ENCODE results near the gene MYO5C.
"Not testable (repeated sequence)": the region's sequence is repeated elsewhere in the genome, so short reads cannot be mapped to it uniquely, and the experiment has no call there.

Gene MYO5C

GRCh38 chr15:52303093-52303772 lies 7.6 kb upstream of the MYO5C start:
- DNase-seq: no peak

- DNase-seq: no peak
Observed at GRCh38 chr15:52301265-52301847, 5.8 kb upstream of the MYO5C start.

GRCh38 chr15:52294881-52295420 lies 653 bp downstream of the MYO5C start:
- DNase-seq: no peak

- no peak for DNase-seq
Observed at GRCh38 chr15:52292780-52293392, 2.7 kb downstream of the MYO5C start.

GRCh38 chr15:52291204-52291603 lies 4.4 kb downstream of the MYO5C start:
- DNase-seq: no peak

- DNase-seq: no peak
Observed at GRCh38 chr15:52290800-52291199, 4.8 kb downstream of the MYO5C start.

- DNase-seq: no peak
Observed at GRCh38 chr15:52290329-52290728, 5.3 kb downstream of the MYO5C start.

GRCh38 chr15:52289629-52290081 lies 5.9 kb downstream of the MYO5C start:
- DNase-seq: no peak

- DNase-seq: no peak
Observed at GRCh38 chr15:52288986-52289385, 6.6 kb downstream of the MYO5C start.

- DNase-seq: no peak
Observed at GRCh38 chr15:52288051-52288942, 7.3 kb downstream of the MYO5C start.

- DNase-seq: no peak
Observed at GRCh38 chr15:52287114-52287513, 8.5 kb downstream of the MYO5C start.

GRCh38 chr15:52285941-52286340 lies 9.7 kb downstream of the MYO5C start:
- DNase-seq: not testable (repeated sequence)

GRCh38 chr15:52284164-52284563 lies 11.4 kb downstream of the MYO5C start:
- no peak for DNase-seq

- no peak for DNase-seq
Observed at GRCh38 chr15:52283281-52283680, 12.3 kb downstream of the MYO5C start.

GRCh38 chr15:52282418-52282817 lies 13.2 kb downstream of the MYO5C start:
- no peak for DNase-seq

- no peak for DNase-seq
Observed at GRCh38 chr15:52281085-52282035, 14.2 kb downstream of the MYO5C start.

- no peak for DNase-seq
Observed at GRCh38 chr15:52280326-52281084, 15.1 kb downstream of the MYO5C start.

GRCh38 chr15:52278636-52279367 lies 16.8 kb downstream of the MYO5C start:
- no peak for DNase-seq

- no peak for DNase-seq
Observed at GRCh38 chr15:52278135-52278534, 17.5 kb downstream of the MYO5C start.

- DNase-seq: no peak
Observed at GRCh38 chr15:52277575-52277974, 18.0 kb downstream of the MYO5C start.
